HEK293 (cell line): ENCODE measurements around the gene TEX2.

Source experiments
- CTCF ChIA-PET: fragments of 350-600 bp; formaldehyde crosslinking; extraction: SDS; loops from one replicate; lab custom pipeline; 2021; ENCODE audit warnings: antibody characterized with exemption; lab: Yijun Ruan, JAX
- POLR2A ChIA-PET: fragments of 300-600 bp; formaldehyde crosslinking; extraction: SDS; loops from one replicate; lab custom pipeline; 2020; ENCODE audit warnings: antibody characterized with exemption, inconsistent platforms; lab: Yijun Ruan, JAX
- H3K27ac ChIP-seq: fragments of 200-500 bp; sonication (Bioruptor generic); 2 replicates; pipeline ENCODE4 v1.5.1; 2014; ENCODE audit warnings: low read depth, low read length, control low read depth, inconsistent platforms; ENCODE audit errors: extremely low read depth
- H3K36me3 ChIP-seq, 2 experiments: fragments of 200-500 bp in 1 of 2; sonication (Bioruptor generic) in 1 of 2; 1 replicate in 1 of 2; 2 replicates in 1 of 2; pipeline ENCODE4 v1.5.1; 2014 to 2017; ENCODE audit warnings: inconsistent platforms in 2 of 2, low read length in 2 of 2; ENCODE audit not compliant: control insufficient read depth in 2 of 2, insufficient read depth in 1 of 2
- H3K4me1 ChIP-seq: fragments of 200-500 bp; sonication (Bioruptor generic); 2 replicates; pipeline ENCODE4 v1.5.1; 2014; ENCODE audit warnings: mild to moderate bottlenecking, low read length, inconsistent platforms; ENCODE audit not compliant: control insufficient read depth, insufficient read depth
- H3K4me3 ChIP-seq: 2 replicates; pipeline ENCODE4 v1.5.1; 2011; ENCODE audit warnings: low read depth, mild to moderate bottlenecking, control low read depth, low read length, moderate library complexity
- H3K9me3 ChIP-seq: fragments of 200-500 bp; sonication (Bioruptor generic); 2 replicates; pipeline ENCODE4 v1.5.1; 2014; ENCODE audit warnings: low read depth, low read length, inconsistent platforms; ENCODE audit not compliant: control insufficient read depth, insufficient read depth
- GLIS1 ChIP-seq: fragments of 450-650 bp; formaldehyde crosslinking; IDR thresholded peaks from 2 replicates; pipeline ENCODE4 v1.5.1; 2016; ENCODE audit warnings: missing biosample characterization, missing genetic modification characterization
- HOXA7 ChIP-seq: sonication (generic); formaldehyde crosslinking; IDR thresholded peaks from 2 replicates; pipeline ENCODE4 v1.8.1; 2022; ENCODE audit warnings: missing genetic modification reagents, borderline replicate concordance
- PBX3 ChIP-seq: sonication (generic); formaldehyde crosslinking; IDR thresholded peaks from 2 replicates; pipeline ENCODE4 v1.8.1; 2022; ENCODE audit warnings: mild to moderate bottlenecking, moderate library complexity, missing genetic modification reagents
- ZFHX2 ChIP-seq: fragments of 450-650 bp; formaldehyde crosslinking; conservative IDR thresholded peaks from 2 replicates; pipeline ENCODE4 v1.5.1; 2016; ENCODE audit warnings: missing biosample characterization, missing genetic modification characterization
- ZNF112 ChIP-seq: fragments of 450-650 bp; formaldehyde crosslinking; IDR thresholded peaks from 2 replicates; pipeline ENCODE4 v1.5.0; 2017; ENCODE audit warnings: missing biosample characterization, missing genetic modification characterization
- ZNF239 ChIP-seq: fragments of 450-650 bp; formaldehyde crosslinking; IDR thresholded peaks from 2 replicates; pipeline ENCODE4 v1.5.1; 2016; ENCODE audit warnings: missing biosample characterization, missing genetic modification characterization
- ZNF274 ChIP-seq, 2 experiments: fragments of 200-500 bp in 1 of 2; fragments of 450-650 bp in 1 of 2; sonication (Bioruptor generic) in 1 of 2; formaldehyde crosslinking in 1 of 2; IDR thresholded peaks; 2 replicates each; pipeline versions ENCODE4 v1.5.1 to v1.6.1; 2014 to 2016; ENCODE audit warnings: borderline replicate concordance in 1 of 2, inconsistent platforms in 1 of 2, low read length in 1 of 2, missing biosample characterization in 1 of 2, missing genetic modification characterization in 1 of 2
- ZNF292 ChIP-seq: fragments of 450-650 bp; formaldehyde crosslinking; IDR thresholded peaks from 2 replicates; pipeline ENCODE4 v1.5.1; 2016; ENCODE audit warnings: low read depth, missing biosample characterization, missing genetic modification characterization, borderline replicate concordance
- ZNF426 ChIP-seq: fragments of 450-650 bp; formaldehyde crosslinking; IDR thresholded peaks from 2 replicates; pipeline ENCODE4 v1.5.1; 2017; ENCODE audit warnings: missing biosample characterization, missing genetic modification characterization, mild to moderate bottlenecking, inconsistent platforms, moderate library complexity
- ZNF48 ChIP-seq: fragments of 450-650 bp; formaldehyde crosslinking; IDR thresholded peaks from 2 replicates; pipeline ENCODE4 v1.5.1; 2016; ENCODE audit warnings: missing biosample characterization, missing genetic modification characterization
- ZNF514 ChIP-seq: fragments of 450-650 bp; formaldehyde crosslinking; IDR thresholded peaks from 2 replicates; pipeline ENCODE4 v1.5.1; 2016; ENCODE audit warnings: missing biosample characterization, missing genetic modification characterization
- ZNF664 ChIP-seq: fragments of 450-650 bp; formaldehyde crosslinking; IDR thresholded peaks from 2 replicates; pipeline ENCODE4 v1.5.1; 2016; ENCODE audit warnings: missing biosample characterization, missing genetic modification characterization
- TF ChIP-seq, protein P1 (sequence below): fragments of 450-650 bp; IDR thresholded peaks from 2 replicates; pipeline ENCODE4 v1.5.1; 2018; ENCODE audit warnings: missing biosample characterization, mild to moderate bottlenecking, missing genetic modification characterization
- TF ChIP-seq, protein P2 (sequence below): fragments of 450-650 bp; formaldehyde crosslinking; IDR thresholded peaks from 2 replicates; pipeline ENCODE4 v1.5.1; 2017; ENCODE audit warnings: missing biosample characterization, missing genetic modification characterization
- TF ChIP-seq, protein P3 (sequence below): fragments of 450-650 bp; formaldehyde crosslinking; IDR thresholded peaks from 2 replicates; pipeline ENCODE4 v1.5.1; 2016; ENCODE audit warnings: missing biosample characterization, missing genetic modification characterization
- TF ChIP-seq, protein P4 (sequence below): fragments of 450-650 bp; formaldehyde crosslinking; IDR thresholded peaks from 2 replicates; pipeline ENCODE4 v1.5.1; 2016; ENCODE audit warnings: missing biosample characterization, missing genetic modification characterization
- TF ChIP-seq, protein P5 (sequence below): fragments of 450-650 bp; formaldehyde crosslinking; IDR thresholded peaks from 2 replicates; pipeline ENCODE4 v1.5.1; 2017; ENCODE audit warnings: missing biosample characterization, missing genetic modification characterization

TEX2 gene

DNA sequence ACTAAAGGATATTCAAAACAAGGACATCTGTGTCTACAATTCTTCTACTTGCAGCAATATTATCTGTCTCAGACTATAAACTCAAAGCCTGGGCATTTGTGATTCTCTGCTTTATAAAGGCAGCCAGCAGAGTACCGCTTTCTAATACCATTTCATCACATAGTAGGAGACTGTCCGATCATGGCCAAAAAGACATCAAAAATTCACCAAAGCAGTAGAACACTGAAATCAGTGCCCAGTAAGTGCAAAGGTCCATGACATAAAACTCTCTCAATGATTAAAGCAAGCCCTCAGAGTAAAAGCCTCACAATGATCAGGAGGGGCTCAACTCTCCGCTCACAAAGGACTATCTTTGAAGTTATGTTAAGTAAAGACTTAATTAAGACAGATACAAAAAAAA, 156.1 kb downstream of the TEX2 start:
- TF ChIP-seq ZNF664 (tag by site-specific recombination) (no peak), HOXA7 (CRISPR knock-in tag) (no peak), ZNF514 (tag by site-specific recombination) (no peak), ZNF48 (tag by site-specific recombination) (no peak), ZNF292 (no peak), ZNF112 (no peak), ZNF239 (tag by site-specific recombination) (no peak), ZNF426 (no peak), ZFHX2 (no peak)
- TF ChIP-seq, protein P1, sequence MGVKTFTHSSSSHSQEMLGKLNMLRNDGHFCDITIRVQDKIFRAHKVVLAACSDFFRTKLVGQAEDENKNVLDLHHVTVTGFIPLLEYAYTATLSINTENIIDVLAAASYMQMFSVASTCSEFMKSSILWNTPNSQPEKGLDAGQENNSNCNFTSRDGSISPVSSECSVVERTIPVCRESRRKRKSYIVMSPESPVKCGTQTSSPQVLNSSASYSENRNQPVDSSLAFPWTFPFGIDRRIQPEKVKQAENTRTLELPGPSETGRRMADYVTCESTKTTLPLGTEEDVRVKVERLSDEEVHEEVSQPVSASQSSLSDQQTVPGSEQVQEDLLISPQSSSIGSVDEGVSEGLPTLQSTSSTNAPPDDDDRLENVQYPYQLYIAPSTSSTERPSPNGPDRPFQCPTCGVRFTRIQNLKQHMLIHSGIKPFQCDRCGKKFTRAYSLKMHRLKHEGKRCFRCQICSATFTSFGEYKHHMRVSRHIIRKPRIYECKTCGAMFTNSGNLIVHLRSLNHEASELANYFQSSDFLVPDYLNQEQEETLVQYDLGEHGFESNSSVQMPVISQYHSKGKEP = no peak
- TF ChIP-seq, protein P2, sequence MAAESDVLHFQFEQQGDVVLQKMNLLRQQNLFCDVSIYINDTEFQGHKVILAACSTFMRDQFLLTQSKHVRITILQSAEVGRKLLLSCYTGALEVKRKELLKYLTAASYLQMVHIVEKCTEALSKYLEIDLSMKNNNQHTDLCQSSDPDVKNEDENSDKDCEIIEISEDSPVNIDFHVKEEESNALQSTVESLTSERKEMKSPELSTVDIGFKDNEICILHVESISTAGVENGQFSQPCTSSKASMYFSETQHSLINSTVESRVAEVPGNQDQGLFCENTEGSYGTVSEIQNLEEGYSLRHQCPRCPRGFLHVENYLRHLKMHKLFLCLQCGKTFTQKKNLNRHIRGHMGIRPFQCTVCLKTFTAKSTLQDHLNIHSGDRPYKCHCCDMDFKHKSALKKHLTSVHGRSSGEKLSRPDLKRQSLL (tag by site-specific recombination) = no peak
- TF ChIP-seq, protein P3, sequence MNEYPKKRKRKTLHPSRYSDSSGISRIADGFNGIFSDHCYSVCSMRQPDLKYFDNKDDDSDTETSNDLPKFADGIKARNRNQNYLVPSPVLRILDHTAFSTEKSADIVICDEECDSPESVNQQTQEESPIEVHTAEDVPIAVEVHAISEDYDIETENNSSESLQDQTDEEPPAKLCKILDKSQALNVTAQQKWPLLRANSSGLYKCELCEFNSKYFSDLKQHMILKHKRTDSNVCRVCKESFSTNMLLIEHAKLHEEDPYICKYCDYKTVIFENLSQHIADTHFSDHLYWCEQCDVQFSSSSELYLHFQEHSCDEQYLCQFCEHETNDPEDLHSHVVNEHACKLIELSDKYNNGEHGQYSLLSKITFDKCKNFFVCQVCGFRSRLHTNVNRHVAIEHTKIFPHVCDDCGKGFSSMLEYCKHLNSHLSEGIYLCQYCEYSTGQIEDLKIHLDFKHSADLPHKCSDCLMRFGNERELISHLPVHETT (tag by site-specific recombination) = no peak
- TF ChIP-seq, protein P4, sequence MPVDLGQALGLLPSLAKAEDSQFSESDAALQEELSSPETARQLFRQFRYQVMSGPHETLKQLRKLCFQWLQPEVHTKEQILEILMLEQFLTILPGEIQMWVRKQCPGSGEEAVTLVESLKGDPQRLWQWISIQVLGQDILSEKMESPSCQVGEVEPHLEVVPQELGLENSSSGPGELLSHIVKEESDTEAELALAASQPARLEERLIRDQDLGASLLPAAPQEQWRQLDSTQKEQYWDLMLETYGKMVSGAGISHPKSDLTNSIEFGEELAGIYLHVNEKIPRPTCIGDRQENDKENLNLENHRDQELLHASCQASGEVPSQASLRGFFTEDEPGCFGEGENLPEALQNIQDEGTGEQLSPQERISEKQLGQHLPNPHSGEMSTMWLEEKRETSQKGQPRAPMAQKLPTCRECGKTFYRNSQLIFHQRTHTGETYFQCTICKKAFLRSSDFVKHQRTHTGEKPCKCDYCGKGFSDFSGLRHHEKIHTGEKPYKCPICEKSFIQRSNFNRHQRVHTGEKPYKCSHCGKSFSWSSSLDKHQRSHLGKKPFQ (tag by site-specific recombination) = no peak
- TF ChIP-seq, all 188 proteins: peak for 0

DNA sequence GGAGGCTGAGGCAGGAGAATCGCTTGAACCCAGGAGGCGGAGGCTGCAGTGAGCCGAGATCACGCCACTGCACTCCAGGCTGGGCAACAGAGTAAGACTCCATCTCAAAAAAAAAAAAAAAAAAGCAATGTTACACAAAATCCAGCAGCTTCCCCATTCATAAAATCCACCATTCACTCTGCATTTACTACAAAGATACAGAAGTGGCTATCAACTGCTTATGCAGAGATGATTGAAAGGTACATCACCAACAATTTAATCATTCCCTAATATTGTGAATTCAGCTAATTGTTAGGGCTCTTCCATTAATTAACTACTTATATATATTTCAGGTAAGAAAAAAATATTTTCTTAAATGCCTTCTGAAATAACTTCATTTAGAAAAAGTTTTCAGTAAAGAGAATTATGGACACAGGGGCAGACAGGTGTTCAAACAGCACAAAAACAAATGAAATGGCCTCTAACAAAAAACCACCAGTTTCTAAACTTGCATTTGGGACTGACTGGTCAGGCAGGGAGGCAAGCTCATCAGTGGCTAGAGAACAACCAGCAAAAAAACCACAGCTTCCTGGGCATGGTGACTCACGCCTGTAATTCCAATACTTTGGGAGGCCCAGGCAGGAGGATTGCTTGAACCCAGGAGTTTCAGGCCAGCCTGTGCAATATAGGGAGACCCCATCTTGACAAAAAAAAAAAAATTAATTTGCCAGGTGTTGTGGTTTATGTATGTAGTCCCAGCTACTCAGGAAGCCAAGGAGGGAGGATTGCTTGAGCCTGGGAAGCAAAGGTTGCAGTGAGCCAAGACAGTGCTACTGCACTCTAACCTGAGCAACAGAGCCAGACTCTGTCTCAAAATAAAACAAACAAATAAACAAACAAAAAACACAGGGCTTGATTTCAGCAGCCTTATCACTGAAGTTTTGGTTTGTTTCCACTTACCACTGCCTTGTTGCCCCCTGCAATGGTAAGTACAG, 159.4 kb downstream of the TEX2 start:
- ChIA-PET CTCF (interaction anchor here (0.7 to 1.7 kb wide), 4 partner anchors 40 to 315 kb away, joined by 3 to 6 read pairs (median 4); no protein-coding TSS in a partner anchor), POLR2A (interaction anchor here (0.6 to 0.7 kb wide), 2 partner anchors 20 to 174 kb away, joined by 3 read pairs; no protein-coding TSS in a partner anchor)
- Histone ChIP-seq H3K4me1 (0 out of 2 replicates have a peak, but pooled peaks cover 3% of the 10 kb centered on the region), H3K4me3 (no peak overlapping the region), H3K9me3 (no peaks in the 10 kb centered on the region), H3K36me3 (no peaks in the 10 kb centered on the region), H3K27ac (no peak overlapping the region)
- TF ChIP-seq, protein P5, sequence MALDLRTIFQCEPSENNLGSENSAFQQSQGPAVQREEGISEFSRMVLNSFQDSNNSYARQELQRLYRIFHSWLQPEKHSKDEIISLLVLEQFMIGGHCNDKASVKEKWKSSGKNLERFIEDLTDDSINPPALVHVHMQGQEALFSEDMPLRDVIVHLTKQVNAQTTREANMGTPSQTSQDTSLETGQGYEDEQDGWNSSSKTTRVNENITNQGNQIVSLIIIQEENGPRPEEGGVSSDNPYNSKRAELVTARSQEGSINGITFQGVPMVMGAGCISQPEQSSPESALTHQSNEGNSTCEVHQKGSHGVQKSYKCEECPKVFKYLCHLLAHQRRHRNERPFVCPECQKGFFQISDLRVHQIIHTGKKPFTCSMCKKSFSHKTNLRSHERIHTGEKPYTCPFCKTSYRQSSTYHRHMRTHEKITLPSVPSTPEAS = no peak
- no peak for TF ChIP-seq ZNF274 (IDR thresholded peaks at IDR 0.05; ENCODE audit: low read length)
- TF ChIP-seq ZNF274 (tag by site-specific recombination; IDR thresholded peaks at IDR 0.05; ENCODE audit: borderline replicate concordance) = no peak
- no peak for TF ChIP-seq GLIS1 (tag by site-specific recombination)
- no peak for TF ChIP-seq PBX3 (CRISPR knock-in tag)

More for the DNA sequence above, 156.1 kb downstream of the TEX2 start:
- POLR2A ChIA-PET = interaction anchor here (0.6 kb wide), 1 partner anchor 145 kb away, joined by 3 read pairs; no protein-coding TSS in a partner anchor
- Histone ChIP-seq H3K4me1 (0 out of 2 replicates have a peak, but pooled peaks cover 3% of the 10 kb centered on the region), H3K9me3 (no peaks in the 10 kb centered on the region), H3K4me3 (no peak overlapping the region), H3K36me3 (no peaks in the 10 kb centered on the region), H3K27ac (no peak overlapping the region)
- CTCF ChIA-PET = no interaction called here
